BE2C (cell line): ENCODE data around the gene VPS41.

Experiments
- DNase-seq: peaks from one replicate; pipeline ENCODE4 v3.0.0-alpha.2; 2020
- H3K27me3 ChIP-seq: fragments of 250-450 bp; sonication (Bioruptor Pico); 2 replicates; pipeline ENCODE4 v1.5.1; 2020; ENCODE audit warnings: mild to moderate bottlenecking
- H3K36me3 ChIP-seq: fragments of 250-450 bp; sonication (Bioruptor Pico); 2 replicates; pipeline ENCODE4 v1.5.1; 2020; ENCODE audit warnings: mild to moderate bottlenecking
- H3K4me1 ChIP-seq: fragments of 250-450 bp; sonication (Bioruptor Pico); 2 replicates; pipeline ENCODE4 v1.5.1; 2020
- H3K4me3 ChIP-seq: 2 replicates; pipeline ENCODE4 v1.5.1; 2011; ENCODE audit warnings: low read depth, low read length
- H3K9me3 ChIP-seq: fragments of 250-450 bp; sonication (Bioruptor Pico); 2 replicates; pipeline ENCODE4 v1.5.1; 2020
- CTCF ChIP-seq: IDR thresholded peaks from 2 replicates; pipeline ENCODE4 v1.5.1; 2012; ENCODE audit warnings: mild to moderate bottlenecking, low read depth, low read length

VPS41 gene

DNA sequence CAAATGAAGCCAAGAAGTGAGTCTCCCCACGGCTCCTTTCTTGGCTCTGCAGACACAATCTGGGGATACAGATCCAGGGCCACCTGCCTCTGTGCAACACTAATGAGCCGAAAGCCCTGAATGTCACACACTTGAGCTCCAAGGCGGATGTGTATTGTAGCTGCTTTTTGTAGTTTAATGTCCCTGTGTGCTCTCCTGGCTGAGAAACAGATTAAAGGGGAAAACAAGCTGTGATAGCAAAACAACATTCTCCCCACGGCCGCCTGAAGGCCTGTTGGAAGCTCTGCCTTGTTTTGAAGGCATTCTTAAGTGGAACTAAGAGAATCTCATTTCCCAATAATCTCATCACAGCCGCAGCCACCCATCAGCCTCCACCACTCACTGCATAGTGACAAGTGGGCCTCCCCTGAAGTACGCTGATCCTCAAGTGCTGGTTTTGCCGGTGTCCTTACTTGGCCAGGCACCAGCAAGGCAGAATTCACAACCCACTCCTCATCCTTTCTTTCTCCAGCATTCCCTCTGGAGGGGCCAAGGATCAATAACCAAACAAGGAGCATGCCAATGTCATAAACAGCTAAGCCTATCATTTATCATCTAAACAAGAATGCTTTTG is 233.4 kb downstream of the VPS41 start:
- Histone ChIP-seq H3K27me3 (no peaks in the 10 kb centered on the region; the same call in 1 of the 2 replicates), H3K4me3 (no peak overlapping the region), H3K9me3 (no peaks in the 10 kb centered on the region), H3K4me1 (no peaks in the 10 kb centered on the region), H3K36me3 (no peaks in the 10 kb centered on the region)
- no peak for TF ChIP-seq CTCF
- no peak for DNase-seq

DNA sequence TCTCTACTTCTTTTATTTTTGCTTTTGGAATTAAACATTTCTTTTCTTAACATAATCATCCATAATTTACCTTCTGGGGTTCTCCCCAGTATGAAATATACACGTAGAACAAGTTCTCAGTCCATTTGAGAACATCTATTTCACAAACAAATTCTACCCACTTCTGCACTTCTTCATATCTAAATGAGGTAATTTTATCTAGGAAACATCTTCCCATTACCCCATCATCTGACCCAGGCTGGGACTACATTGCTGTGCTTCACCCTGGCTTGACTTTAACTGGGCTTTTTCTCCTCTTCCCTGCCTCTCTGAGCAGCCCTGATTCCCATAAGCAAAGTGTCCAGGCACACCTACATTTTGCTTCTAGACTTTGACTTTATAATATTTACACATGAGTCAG is 234.5 kb downstream of the VPS41 start:
- Histone ChIP-seq H3K4me3 (no peak overlapping the region), H3K9me3 (no peaks in the 10 kb centered on the region), H3K4me1 (no peaks in the 10 kb centered on the region), H3K27me3 (no peaks in the 10 kb centered on the region; the same call in 1 of the 2 replicates), H3K36me3 (no peaks in the 10 kb centered on the region)
- no peak for DNase-seq
- no peak for TF ChIP-seq CTCF

DNA sequence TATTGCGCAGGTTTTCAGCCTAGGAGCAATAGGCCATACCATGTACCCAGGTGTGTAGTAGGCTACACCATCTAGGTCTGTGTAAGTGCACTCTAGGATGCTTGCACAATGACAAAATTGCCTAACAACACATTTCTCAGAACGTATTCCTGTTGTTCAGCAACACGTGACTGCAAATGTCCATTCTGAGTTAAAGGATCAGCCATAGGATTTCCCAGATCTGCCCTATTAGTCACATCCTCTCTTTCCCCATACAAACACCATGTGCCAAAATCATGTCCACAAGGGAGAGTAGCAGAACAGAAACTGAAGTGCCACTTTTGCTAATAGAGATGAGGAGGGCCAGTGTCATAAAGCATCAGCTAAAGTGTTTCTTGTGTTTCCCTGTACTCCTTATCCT is 235.2 kb downstream of the VPS41 start:
- no peaks in the 10 kb centered on the region; the same call in 1 of the 2 replicates for H3K27me3 ChIP-seq
- no peaks in the 10 kb centered on the region for H3K9me3 ChIP-seq
- H3K4me1 ChIP-seq = no peaks in the 10 kb centered on the region
- H3K4me3 ChIP-seq = no peak overlapping the region
- no peak for TF ChIP-seq CTCF
- H3K36me3 ChIP-seq = no peaks in the 10 kb centered on the region
- no peak for DNase-seq
